ENCODE results near the gene TNS4. TPM values are rescaled to one million over a fixed set of nuclear protein-coding genes. Genes with fewer than 3 reads are reported as not detected.

TNS4 gene
- total RNA-seq, 1 experiment from 2014 or later, result 0.21 TPM

DNA sequence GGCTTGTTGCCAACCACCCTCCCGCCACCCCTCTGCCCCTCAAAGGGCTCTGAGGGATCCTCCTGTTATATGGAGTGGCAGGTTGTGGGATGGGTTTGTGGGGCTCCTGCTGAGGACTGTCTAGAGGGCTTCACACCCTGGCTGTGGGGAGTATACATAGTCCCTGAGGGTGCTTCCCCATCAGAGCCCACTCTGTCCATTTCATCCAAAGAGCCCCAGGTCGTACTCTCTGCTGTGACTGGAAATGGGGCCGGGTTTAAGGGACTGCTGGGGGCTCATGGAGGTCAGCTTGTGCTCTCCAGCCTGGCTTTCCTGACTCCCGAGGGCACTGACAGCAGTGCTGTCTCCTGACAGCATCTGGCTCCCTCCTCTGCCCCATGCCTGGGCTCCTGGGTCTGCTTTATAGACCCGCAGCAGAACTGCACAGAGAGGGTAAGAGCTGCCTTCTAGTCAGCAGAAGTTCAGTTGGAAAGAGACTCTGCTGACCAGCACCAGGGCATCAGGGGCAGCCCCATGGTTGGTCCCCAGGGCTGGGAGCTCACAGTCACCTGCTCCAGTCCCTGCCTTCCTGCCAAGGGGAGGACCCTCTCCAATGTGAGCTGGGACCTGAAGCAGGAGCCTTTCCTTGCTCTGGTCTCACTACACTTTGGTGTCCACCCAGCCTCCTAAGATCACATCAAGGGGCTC lies 17.8 kb upstream of the TNS4 start:
- BruUV-seq (replicated peaks), result no TSS peak
- Mint-ChIP-seq H3K27me3 (ENCODE audit: unreplicated experiment) (peaks cover 32% of the 10 kb centered on the region), H3K4me1 (ENCODE audit: low read depth, unreplicated experiment) (peaks cover 52% of the 10 kb centered on the region), H3K27ac (ENCODE audit: unreplicated experiment) (no peak overlapping the region), H3K36me3 (ENCODE audit: insufficient read depth, unreplicated experiment) (peaks cover 6% of the 10 kb centered on the region), H3K4me3 (ENCODE audit: low read depth, unreplicated experiment) (no peak overlapping the region), H3K9me3 (ENCODE audit: low read depth, unreplicated experiment) (peaks cover 6% of the 10 kb centered on the region)
- TF ChIP-seq, protein P1, sequence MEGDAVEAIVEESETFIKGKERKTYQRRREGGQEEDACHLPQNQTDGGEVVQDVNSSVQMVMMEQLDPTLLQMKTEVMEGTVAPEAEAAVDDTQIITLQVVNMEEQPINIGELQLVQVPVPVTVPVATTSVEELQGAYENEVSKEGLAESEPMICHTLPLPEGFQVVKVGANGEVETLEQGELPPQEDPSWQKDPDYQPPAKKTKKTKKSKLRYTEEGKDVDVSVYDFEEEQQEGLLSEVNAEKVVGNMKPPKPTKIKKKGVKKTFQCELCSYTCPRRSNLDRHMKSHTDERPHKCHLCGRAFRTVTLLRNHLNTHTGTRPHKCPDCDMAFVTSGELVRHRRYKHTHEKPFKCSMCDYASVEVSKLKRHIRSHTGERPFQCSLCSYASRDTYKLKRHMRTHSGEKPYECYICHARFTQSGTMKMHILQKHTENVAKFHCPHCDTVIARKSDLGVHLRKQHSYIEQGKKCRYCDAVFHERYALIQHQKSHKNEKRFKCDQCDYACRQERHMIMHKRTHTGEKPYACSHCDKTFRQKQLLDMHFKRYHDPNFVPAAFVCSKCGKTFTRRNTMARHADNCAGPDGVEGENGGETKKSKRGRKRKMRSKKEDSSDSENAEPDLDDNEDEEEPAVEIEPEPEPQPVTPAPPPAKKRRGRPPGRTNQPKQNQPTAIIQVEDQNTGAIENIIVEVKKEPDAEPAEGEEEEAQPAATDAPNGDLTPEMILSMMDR (IDR thresholded peaks at IDR 0.05; ENCODE audit: unreplicated experiment), result no peak
- no peak for DNase-seq
- CTCF ChIA-PET, result interaction anchor here (0.5 to 68.2 kb wide), 13 partner anchors 8 to 814 kb away, joined by 3 to 4142 read pairs (median 6); partner anchors contain the start of genes CCR7, IGFBP4, TNS4 and TOP2A
- intact Hi-C loops (cut with micrococcal nuclease; ENCODE audit: unreplicated experiment), result no loop called here

DNA sequence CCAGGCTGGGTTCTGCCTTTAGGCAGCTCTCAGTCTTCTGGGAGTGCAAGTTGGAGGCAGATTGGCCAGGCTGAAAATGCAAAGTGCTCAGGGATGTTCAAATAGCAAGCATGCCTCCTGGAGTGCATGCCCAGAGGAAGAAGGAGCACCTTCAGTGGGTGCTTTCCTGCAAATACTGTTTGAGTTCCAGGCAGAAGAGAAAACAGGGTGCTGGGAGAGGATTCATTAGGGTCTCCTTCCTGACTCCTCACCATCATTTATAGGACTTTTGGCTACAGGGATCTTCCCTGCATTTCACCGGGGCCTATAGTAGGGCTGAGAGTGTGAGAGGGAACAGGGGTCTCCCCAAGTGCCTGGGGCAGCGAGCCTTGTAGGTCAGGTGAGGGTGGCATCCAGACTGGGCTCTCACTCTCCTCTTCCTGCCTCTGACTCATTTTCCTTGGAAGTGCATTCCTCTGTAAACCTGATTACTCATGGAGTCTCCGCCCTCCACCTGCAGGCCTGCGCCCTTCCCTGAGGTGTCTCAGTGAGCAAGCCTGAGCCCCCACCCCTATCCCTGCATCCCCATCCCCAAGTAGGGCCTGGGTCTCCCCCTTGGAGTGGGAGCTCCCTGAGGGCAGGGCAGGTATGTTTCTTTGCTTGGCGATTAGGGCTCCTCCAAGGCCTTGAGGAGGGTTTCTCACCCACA lies 17.1 kb upstream of the TNS4 start:
- TF ChIP-seq, protein P1 (IDR thresholded peaks at IDR 0.05; ENCODE audit: unreplicated experiment), result no peak
- no peak overlapping the region for H3K4me3 Mint-ChIP-seq (ENCODE audit: low read depth, unreplicated experiment)
- H3K36me3 Mint-ChIP-seq (ENCODE audit: insufficient read depth, unreplicated experiment), result peaks cover 6% of the 10 kb centered on the region
- CTCF ChIA-PET, result interaction anchor here (0.7 to 68.2 kb wide), 13 partner anchors 8 to 818 kb away, joined by 3 to 4142 read pairs (median 8); partner anchors contain the start of genes CCR7, ERBB2, IGFBP4 and TNS4
- peaks cover 6% of the 10 kb centered on the region for H3K9me3 Mint-ChIP-seq (ENCODE audit: low read depth, unreplicated experiment)
- DNase-seq, result peak; percentile 96
- peaks cover 52% of the 10 kb centered on the region for H3K4me1 Mint-ChIP-seq (ENCODE audit: low read depth, unreplicated experiment)
- no peak overlapping the region for H3K27ac Mint-ChIP-seq (ENCODE audit: unreplicated experiment)
- intact Hi-C loops (cut with micrococcal nuclease; ENCODE audit: unreplicated experiment), result no loop called here
- H3K27me3 Mint-ChIP-seq (ENCODE audit: unreplicated experiment), result peaks cover 32% of the 10 kb centered on the region
- BruUV-seq (replicated peaks), result no TSS peak

DNA sequence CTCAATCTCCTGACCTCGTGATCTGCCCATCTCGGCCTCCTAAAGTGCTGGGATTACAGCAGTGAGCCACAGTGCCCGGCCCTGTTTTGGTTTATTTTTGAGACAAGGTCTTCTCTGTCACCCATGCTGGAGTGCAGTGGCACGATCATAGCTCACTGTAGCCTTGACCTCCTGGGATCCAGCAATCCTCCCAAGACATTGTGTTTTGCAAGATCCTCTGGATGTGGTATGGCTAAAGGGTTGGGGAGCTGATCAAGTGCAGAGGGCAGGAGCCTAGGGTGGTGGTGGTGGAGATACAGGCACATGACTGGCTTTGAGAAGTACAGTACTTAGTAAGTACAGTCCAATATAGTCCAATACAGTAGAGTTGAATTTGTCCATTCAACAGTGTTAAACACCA lies 16.6 kb upstream of the TNS4 start:
- Mint-ChIP-seq H3K9me3 (ENCODE audit: low read depth, unreplicated experiment) (peaks cover 3% of the 10 kb centered on the region), H3K36me3 (ENCODE audit: insufficient read depth, unreplicated experiment) (peaks cover 6% of the 10 kb centered on the region), H3K27ac (ENCODE audit: unreplicated experiment) (no peak overlapping the region), H3K4me3 (ENCODE audit: low read depth, unreplicated experiment) (no peak overlapping the region), H3K27me3 (ENCODE audit: unreplicated experiment) (peaks cover 29% of the 10 kb centered on the region), H3K4me1 (ENCODE audit: low read depth, unreplicated experiment) (peaks cover 52% of the 10 kb centered on the region)
- CTCF ChIA-PET, result interaction anchor here (0.5 to 68.2 kb wide), 17 partner anchors 9 to 818 kb away, joined by 3 to 4142 read pairs (median 8); partner anchors contain the start of genes CCR7, ERBB2, IGFBP4 and TNS4
- TF ChIP-seq, protein P1 (IDR thresholded peaks at IDR 0.05; ENCODE audit: unreplicated experiment), result no peak
- no TSS peak for BruUV-seq (replicated peaks)
- DNase-seq, result no peak
- intact Hi-C loops (cut with micrococcal nuclease; ENCODE audit: unreplicated experiment), result loop anchor here (2.0 kb wide), 1 partner anchor 69 kb away; no protein-coding TSS in a partner anchor

DNA sequence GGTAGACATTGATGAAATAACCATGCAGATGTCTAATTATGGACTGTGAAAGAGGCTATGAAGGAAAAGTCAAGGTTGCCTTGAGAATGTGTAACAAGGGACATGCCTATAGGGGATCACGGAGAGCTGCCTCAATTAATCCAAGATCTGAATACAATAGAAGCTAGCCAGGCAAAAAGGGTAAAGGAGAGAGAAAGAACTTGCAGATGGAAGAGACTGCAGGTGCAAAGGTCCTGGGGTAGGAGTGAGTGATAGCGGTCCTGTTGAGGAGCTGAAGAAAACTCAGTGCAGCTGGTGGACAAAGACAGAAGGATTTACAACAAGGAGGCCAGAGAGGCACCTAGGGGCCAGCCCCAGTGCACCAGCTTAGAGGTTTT lies 15.9 kb upstream of the TNS4 start:
- no peak overlapping the region for H3K4me3 Mint-ChIP-seq (ENCODE audit: low read depth, unreplicated experiment)
- CTCF ChIA-PET, result interaction anchor here (0.5 to 68.2 kb wide), 22 partner anchors 10 to 838 kb away, joined by 3 to 4142 read pairs (median 6); partner anchors contain the start of genes CCR7, IGFBP4, PGAP3 and PSMD3

More for the DNA sequence above, 15.9 kb upstream of the TNS4 start:
- Mint-ChIP-seq H3K36me3 (ENCODE audit: insufficient read depth, unreplicated experiment) (peaks cover 10% of the 10 kb centered on the region), H3K4me1 (ENCODE audit: low read depth, unreplicated experiment) (peaks cover 59% of the 10 kb centered on the region), H3K9me3 (ENCODE audit: low read depth, unreplicated experiment) (peaks cover 3% of the 10 kb centered on the region), H3K27ac (ENCODE audit: unreplicated experiment) (peak overlapping the region; percentile 1), H3K27me3 (ENCODE audit: unreplicated experiment) (peaks cover 22% of the 10 kb centered on the region)
- TF ChIP-seq, protein P1 (IDR thresholded peaks at IDR 0.05; ENCODE audit: unreplicated experiment), result no peak
- DNase-seq, result no peak
- intact Hi-C loops (cut with micrococcal nuclease; ENCODE audit: unreplicated experiment), result loop anchor here (2.0 kb wide), 1 partner anchor 68 kb away; no protein-coding TSS in a partner anchor
- BruUV-seq (replicated peaks), result no TSS peak
